Adrenal gland (tissue), 12 donors: ENCODE results near the gene NBPF6. TPM values are rescaled to one million over a fixed set of nuclear protein-coding genes. Genes with fewer than 3 reads are reported as not detected.

Source experiments
- polyA plus RNA-seq, 3 donors: library from polyadenylated mRNA; stranded (reverse); fragments of 200-250 nt in 2 of 3; fragments of 350-450 nt in 1 of 3; fragmentation: Illumina TruSeq in 1 of 3; extraction: RNeasy Lipid Tissue Mini Kit (QIAGEN cat#74804) in 1 of 3; gene quantifications; one replicate each; pipeline ENCODE4 v1.2.3, GENCODE V29; 2013 to 2014
- total RNA-seq, 9 donors: library from RNA; depleted of rRNA in 4 of 9; stranded (reverse); fragments of >200 nt in 4 of 9; fragments of 120-200 nt in 1 of 9; fragmentation: NEBNext Ultra II Directional in 1 of 9; extraction: Animal tissue kit (Norgen Biotek cat#: 25700) in 1 of 9; gene quantifications; one replicate each; pipeline versions ENCODE4 v1.1.0 to v1.2.4, GENCODE V29; 2013 to 2023
- donor health status: healthy with polysubstance abuse.
- donor health status: Bipolar disorder and iron deficiency.
- donor health status: DM: yes; HTN: yes; CAD: no.
- donor health status: DM: no; HTN: no; CAD: no.
- donor health status: DM: no; HTN: no; CAD: no.
- donor health status: DM: yes; HTN: yes; CAD: no.

NBPF6 gene
- total and polyA plus RNA-seq, 12 donors, result 0.14 TPM; not detected in 11

Other genes starting within 250 kb of the NBPF6 start
- 10 to 100 TPM; 18.8 to 38.5 (median 29.4) TPM for gene SLC25A24, start 250.0 kb upstream of the NBPF6 start, total RNA-seq
- 10 to 100 TPM in 1 of 3 donors, 1 to 10 TPM in 2; 3.9 to 24.7 (median 5.1) TPM for gene SLC25A24, start 250.0 kb upstream of the NBPF6 start, polyA plus RNA-seq
- under 1 TPM in 3 of 9 donors, not detected in 6; 0.08 to 0.18 (median 0.14) TPM for gene NBPF4, start 206.3 kb upstream of the NBPF6 start, total RNA-seq
- not detected for gene NBPF4, start 206.3 kb upstream of the NBPF6 start, polyA plus RNA-seq
- gene EEIG2, start 109.8 kb downstream of the NBPF6 start, total RNA-seq, result 10 to 100 TPM in 4 of 9 donors, 1 to 10 TPM in 5; 6.0 to 13.8 (median 8.5) TPM
- 1 to 10 TPM; 1.8 to 4.0 (median 2.3) TPM for gene EEIG2, start 109.8 kb downstream of the NBPF6 start, polyA plus RNA-seq
- gene HENMT1, start 210.8 kb downstream of the NBPF6 start, total RNA-seq, result 10 to 100 TPM in 1 of 9 donors, 1 to 10 TPM in 8; 1.2 to 22.2 (median 3.3) TPM
- 1 to 10 TPM; 3.1 to 4.9 (median 4.2) TPM for gene HENMT1, start 210.8 kb downstream of the NBPF6 start, polyA plus RNA-seq
- 10 to 100 TPM; 11.3 to 33.2 (median 23.0) TPM for gene PRPF38B, start 242.0 kb downstream of the NBPF6 start, total RNA-seq
- 10 to 100 TPM; 34.3 to 63.2 (median 39.5) TPM for gene PRPF38B, start 242.0 kb downstream of the NBPF6 start, polyA plus RNA-seq